Loucy (cell line): Measurements from ENCODE around the gene SLC4A3.

Experiments
- H2AFZ ChIP-seq: fragments of 200-600 bp; sonication (generic); 2 replicates; pipeline ENCODE4 v1.6.0; 2016; ENCODE audit warnings: antibody characterized with exemption, mild to moderate bottlenecking, low read length, moderate library complexity
- H3F3A ChIP-seq: fragments of 200-600 bp; 2 replicates; pipeline ENCODE4 v1.6.0; 2016; ENCODE audit warnings: antibody characterized with exemption, low read depth, mild to moderate bottlenecking
- H3K27me3 ChIP-seq: fragments of 200-600 bp; sonication (generic); 2 replicates; pipeline ENCODE4 v1.6.1; 2014; ENCODE audit warnings: low read length, mild to moderate bottlenecking; ENCODE audit not compliant: insufficient read depth, poor library complexity, severe bottlenecking
- H3K36me3 ChIP-seq: fragments of 200-600 bp; sonication (generic); 2 replicates; pipeline ENCODE4 v1.6.1; 2016; ENCODE audit warnings: low read length; ENCODE audit not compliant: insufficient read depth
- H3K4me1 ChIP-seq: fragments of 200-600 bp; sonication (generic); 2 replicates; pipeline ENCODE4 v1.5.1; 2014; ENCODE audit warnings: low read length, mild to moderate bottlenecking; ENCODE audit not compliant: insufficient read depth, poor library complexity, severe bottlenecking
- H3K4me2 ChIP-seq: fragments of 200-600 bp; sonication (generic); 2 replicates; pipeline ENCODE4 v1.6.0; 2014; ENCODE audit warnings: antibody characterized with exemption, low read length, low read depth, mild to moderate bottlenecking; ENCODE audit not compliant: poor library complexity, severe bottlenecking
- H3K4me3 ChIP-seq: fragments of 200-600 bp; sonication (generic); 2 replicates; pipeline ENCODE4 v1.5.1; 2014; ENCODE audit warnings: low read length, mild to moderate bottlenecking, mixed read lengths; ENCODE audit not compliant: poor library complexity, severe bottlenecking
- H3K79me2 ChIP-seq: fragments of 200-600 bp; sonication (generic); 2 replicates; pipeline ENCODE4 v1.6.1; 2014; ENCODE audit warnings: low read length; ENCODE audit not compliant: insufficient read depth
- H3K9ac ChIP-seq: fragments of 200-600 bp; sonication (generic); 2 replicates; pipeline ENCODE4 v1.6.0; 2014; ENCODE audit warnings: mild to moderate bottlenecking, low read depth, low read length, moderate library complexity; ENCODE audit not compliant: poor library complexity, severe bottlenecking
- H3K9me2 ChIP-seq: fragments of 200-600 bp; sonication (generic); replicated peaks from 2 replicates; pipeline ENCODE4 v1.6.1; 2016; ENCODE audit warnings: low read depth, low read length, mixed read lengths
- H3K9me3 ChIP-seq: fragments of 200-600 bp; sonication (generic); 2 replicates; pipeline ENCODE4 v1.6.1; 2014; ENCODE audit warnings: mild to moderate bottlenecking, antibody characterized with exemption, low read length, low read depth; ENCODE audit not compliant: insufficient read depth
- H4K20me1 ChIP-seq: fragments of 200-600 bp; sonication (generic); 2 replicates; pipeline ENCODE4 v1.6.0; 2014; ENCODE audit warnings: antibody characterized with exemption, low read length, mild to moderate bottlenecking; ENCODE audit not compliant: insufficient read depth, poor library complexity, severe bottlenecking
- EZH2phosphoT487 ChIP-seq: fragments of 200-600 bp; IDR thresholded peaks from 2 replicates; pipeline ENCODE4 v1.6.1; 2018; ENCODE audit warnings: antibody characterized with exemption, mild to moderate bottlenecking, moderate library complexity, borderline replicate concordance
- TF ChIP-seq, protein P1 (sequence below): fragments of 200-600 bp; sonication (generic); conservative IDR thresholded peaks from 2 replicates; pipeline ENCODE4 v1.5.1; 2014; ENCODE audit warnings: mild to moderate bottlenecking, antibody characterized with exemption, low read length

Gene SLC4A3

DNA sequence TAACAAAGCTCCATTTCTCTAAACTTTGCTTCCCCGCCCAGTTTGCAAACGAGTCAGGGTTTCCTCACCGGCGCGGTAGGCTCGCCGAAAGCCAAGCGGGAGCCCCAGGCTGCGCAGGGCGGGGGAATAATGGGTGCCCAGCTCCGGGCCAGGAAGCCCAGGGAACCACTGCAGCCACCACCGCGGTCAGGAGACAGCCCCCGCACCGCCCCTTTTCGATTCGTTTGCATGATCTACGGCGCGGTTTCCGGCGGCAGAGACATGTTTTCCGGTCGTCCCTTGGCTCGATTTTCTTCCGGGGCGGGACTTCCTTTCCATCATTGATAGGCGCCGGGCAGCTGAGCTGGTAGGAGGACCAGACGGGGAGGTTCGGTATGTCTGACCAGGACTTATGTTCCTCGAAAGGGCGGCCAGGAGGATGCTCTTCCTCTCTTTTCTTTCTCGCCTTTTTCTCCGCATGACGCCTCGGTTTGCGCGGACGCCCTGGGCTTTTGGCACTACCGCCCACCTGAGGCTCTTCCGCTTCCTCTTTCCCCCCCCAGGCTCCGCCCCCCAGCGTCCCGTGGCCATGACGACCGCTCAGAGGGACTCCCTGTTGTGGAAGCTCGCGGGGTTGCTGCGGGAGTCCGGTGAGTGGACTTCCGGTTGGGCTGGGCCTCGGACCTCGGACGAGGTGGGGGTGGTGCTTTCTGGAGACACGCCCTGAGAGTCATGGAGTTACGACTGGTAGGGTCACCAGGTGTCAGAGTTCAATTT lies 29.7 kb upstream of the SLC4A3 start, which contains the start of gene STK11IP:
Gene STK11IP (plus strand): TSS at position 306 of the 756 bp plus-strand sequence. CDS start 263 bp downstream, at position 569.
- H3K4me3 ChIP-seq, result peak within 1 kb of the TSS; percentile 88
- no peak for TF ChIP-seq EZH2phosphoT487
- TF ChIP-seq, protein P1, sequence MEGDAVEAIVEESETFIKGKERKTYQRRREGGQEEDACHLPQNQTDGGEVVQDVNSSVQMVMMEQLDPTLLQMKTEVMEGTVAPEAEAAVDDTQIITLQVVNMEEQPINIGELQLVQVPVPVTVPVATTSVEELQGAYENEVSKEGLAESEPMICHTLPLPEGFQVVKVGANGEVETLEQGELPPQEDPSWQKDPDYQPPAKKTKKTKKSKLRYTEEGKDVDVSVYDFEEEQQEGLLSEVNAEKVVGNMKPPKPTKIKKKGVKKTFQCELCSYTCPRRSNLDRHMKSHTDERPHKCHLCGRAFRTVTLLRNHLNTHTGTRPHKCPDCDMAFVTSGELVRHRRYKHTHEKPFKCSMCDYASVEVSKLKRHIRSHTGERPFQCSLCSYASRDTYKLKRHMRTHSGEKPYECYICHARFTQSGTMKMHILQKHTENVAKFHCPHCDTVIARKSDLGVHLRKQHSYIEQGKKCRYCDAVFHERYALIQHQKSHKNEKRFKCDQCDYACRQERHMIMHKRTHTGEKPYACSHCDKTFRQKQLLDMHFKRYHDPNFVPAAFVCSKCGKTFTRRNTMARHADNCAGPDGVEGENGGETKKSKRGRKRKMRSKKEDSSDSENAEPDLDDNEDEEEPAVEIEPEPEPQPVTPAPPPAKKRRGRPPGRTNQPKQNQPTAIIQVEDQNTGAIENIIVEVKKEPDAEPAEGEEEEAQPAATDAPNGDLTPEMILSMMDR, result no peak
- peaks cover 5% of the 10 kb centered on the region; the same call in 1 of the 2 replicates for H3K79me2 ChIP-seq
- H3K4me1 ChIP-seq, result peaks cover 10% of the 10 kb centered on the region
- no peaks in the 10 kb centered on the region for H3F3A ChIP-seq
- H3K9me3 ChIP-seq, result no peaks in the 10 kb centered on the region
- H3K27me3 ChIP-seq, result no peaks in the 10 kb centered on the region
- H2AFZ ChIP-seq, result peak within 1 kb of the TSS; percentile 90
- no peaks in the 10 kb centered on the region for H4K20me1 ChIP-seq
- H3K4me2 ChIP-seq, result peak within 1 kb of the TSS; percentile 88
- peak within 1 kb of the TSS; percentile 92 for H3K9ac ChIP-seq
- H3K9me2 ChIP-seq, result no peaks in the 10 kb centered on the region
- peaks cover 8% of the 10 kb centered on the region; the same call in 1 of the 2 replicates for H3K36me3 ChIP-seq

DNA sequence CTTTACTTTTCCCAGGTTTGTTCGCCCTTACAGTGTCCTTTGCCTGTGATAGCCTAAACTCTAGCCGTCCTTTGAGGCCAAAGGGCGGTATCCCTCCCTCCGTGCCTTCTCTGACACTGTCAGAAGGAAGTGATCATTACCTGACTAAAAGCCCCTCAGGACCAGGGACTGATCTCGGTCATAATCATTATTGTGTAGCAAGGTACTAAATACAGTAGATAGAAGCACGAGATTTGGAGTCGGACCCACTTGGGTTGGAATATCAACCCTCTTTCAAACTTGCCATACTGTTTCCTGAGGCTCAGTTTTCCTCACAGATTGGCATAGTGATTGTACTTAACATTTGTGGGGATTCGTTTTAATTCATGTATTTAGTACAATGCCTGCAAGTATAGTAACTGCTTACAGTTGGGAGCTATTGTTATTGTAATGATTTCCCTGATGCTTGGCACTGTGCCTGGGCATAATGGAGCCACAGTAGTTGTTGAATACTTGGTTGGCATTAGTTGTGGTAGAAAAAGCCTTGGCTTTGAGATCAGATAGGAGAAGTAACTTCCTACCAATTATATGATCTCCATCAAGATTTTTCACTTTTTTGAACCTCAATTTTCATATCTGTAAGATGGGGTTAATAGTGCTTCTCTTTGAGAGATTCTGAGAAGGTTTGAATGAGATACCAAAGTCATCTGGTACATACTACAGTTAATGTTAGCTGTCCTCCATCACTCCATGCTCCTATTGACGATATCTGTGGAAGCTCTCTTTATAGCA lies 28.9 kb upstream of the SLC4A3 start:
- Histone ChIP-seq H3K36me3 (peaks cover 8% of the 10 kb centered on the region; the same call in 1 of the 2 replicates), H3K4me1 (peaks cover 10% of the 10 kb centered on the region), H3K9me2 (no peaks in the 10 kb centered on the region), H2AFZ (no peak overlapping the region), H4K20me1 (no peaks in the 10 kb centered on the region), H3K9ac (peak overlapping the region; percentile 92), H3K4me2 (peak overlapping the region; percentile 88), H3K79me2 (peaks cover 5% of the 10 kb centered on the region; the same call in 1 of the 2 replicates), H3K4me3 (peak overlapping the region; percentile 88), H3F3A (no peaks in the 10 kb centered on the region), H3K27me3 (no peaks in the 10 kb centered on the region), H3K9me3 (no peaks in the 10 kb centered on the region)
- TF ChIP-seq, protein P1, result no peak
- no peak for TF ChIP-seq EZH2phosphoT487

DNA sequence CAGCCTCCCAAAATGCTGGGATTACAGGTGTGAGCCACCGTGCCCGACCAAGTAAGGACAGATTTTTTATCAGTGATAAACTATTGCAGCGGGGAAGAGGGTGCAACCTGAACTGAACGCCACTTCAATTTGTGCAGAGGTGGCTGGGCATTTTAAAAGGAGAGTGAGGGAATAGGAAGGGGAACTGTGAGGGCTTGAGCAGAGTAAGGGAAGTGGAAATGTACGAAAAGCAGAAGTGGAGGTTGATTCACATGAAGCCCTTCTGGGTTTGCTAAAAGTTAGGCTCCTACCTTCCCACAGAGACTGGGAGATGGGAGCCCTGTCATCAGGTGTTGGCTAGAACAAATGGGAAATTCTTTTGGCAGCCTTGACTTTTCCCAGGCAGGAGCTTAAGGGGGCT lies 23.7 kb upstream of the SLC4A3 start:
- H3K4me2 ChIP-seq, result no peak overlapping the region
- no peak for TF ChIP-seq EZH2phosphoT487
- TF ChIP-seq, protein P1, result no peak

More for the DNA sequence above, 23.7 kb upstream of the SLC4A3 start:
- no peaks in the 10 kb centered on the region for H3K27me3 ChIP-seq
- H3K4me1 ChIP-seq, result no peaks in the 10 kb centered on the region
- H2AFZ ChIP-seq, result no peak overlapping the region
- no peaks in the 10 kb centered on the region for H3K79me2 ChIP-seq
- H3F3A ChIP-seq, result no peaks in the 10 kb centered on the region
- peaks cover 16% of the 10 kb centered on the region; the same call in 1 of the 2 replicates for H3K36me3 ChIP-seq
- H3K4me3 ChIP-seq, result no peak overlapping the region
- no peaks in the 10 kb centered on the region for H3K9me2 ChIP-seq
- H3K9ac ChIP-seq, result no peak overlapping the region
- no peaks in the 10 kb centered on the region for H3K9me3 ChIP-seq
- no peaks in the 10 kb centered on the region for H4K20me1 ChIP-seq
